Calu3 (cell line): Measurements from ENCODE around the gene PDZK1IP1. TPM values are rescaled to one million over a fixed set of nuclear protein-coding genes. Genes with fewer than 3 reads are reported as not detected.

Experiments
- BruUV-seq: library from RNA; stranded (reverse); fragments of 400-500 nt; replicated peaks from 2 replicates; lab custom pipeline; 2021; lab: Mats Ljungman, UMichigan
- CTCF ChIA-PET: fragments of 300-600 bp; sonication (Branson Sonifier 250); formaldehyde crosslinking; loops from one replicate; lab custom pipeline; 2022; ENCODE audit warnings: antibody characterized with exemption; lab: Charles Lee
- DNase-seq: peaks from one replicate; pipeline ENCODE4 v3.0.0; 2022
- H3K27ac Mint-ChIP-seq: one replicate; pipeline ENCODE4 v1.8.0; 2022; ENCODE audit warnings: mixed read lengths; ENCODE audit not compliant: unreplicated experiment
- H3K27me3 Mint-ChIP-seq: one replicate; pipeline ENCODE4 v1.8.0; 2022; ENCODE audit warnings: mixed read lengths; ENCODE audit not compliant: unreplicated experiment
- H3K36me3 Mint-ChIP-seq: one replicate; pipeline ENCODE4 v1.8.0; 2022; ENCODE audit warnings: mild to moderate bottlenecking, moderate library complexity, mixed read lengths; ENCODE audit not compliant: insufficient read depth, unreplicated experiment
- H3K4me1 Mint-ChIP-seq: one replicate; pipeline ENCODE4 v1.8.0; 2022; ENCODE audit warnings: mild to moderate bottlenecking, low read depth, mixed read lengths; ENCODE audit not compliant: unreplicated experiment
- H3K4me3 Mint-ChIP-seq: one replicate; pipeline ENCODE4 v1.8.0; 2022; ENCODE audit warnings: mild to moderate bottlenecking, low read depth, moderate library complexity, mixed read lengths; ENCODE audit not compliant: unreplicated experiment
- H3K9me3 Mint-ChIP-seq: one replicate; pipeline ENCODE4 v1.8.0; 2022; ENCODE audit warnings: low read depth, mixed read lengths; ENCODE audit not compliant: unreplicated experiment
- intact Hi-C: fragments of 100-400 bp; cut with micrococcal nuclease; formaldehyde crosslinking; loops from one replicate; pipeline ENCODE4 v1.10.0; 2022; ENCODE audit not compliant: unreplicated experiment
- total RNA-seq: library from RNA; stranded (reverse); gene quantifications from 2 replicates; pipeline ENCODE4 v1.2.3, GENCODE V29; 2022
- TF ChIP-seq, protein P1 (sequence below): fragments of 200-600 bp; IDR thresholded peaks from one replicate; pipeline ENCODE4 v1.8.0; 2022; ENCODE audit warnings: antibody characterized with exemption; ENCODE audit not compliant: unreplicated experiment

The PDZK1IP1 gene
- total RNA-seq, 1 experiment from 2014 or later, result 327 TPM

DNA sequence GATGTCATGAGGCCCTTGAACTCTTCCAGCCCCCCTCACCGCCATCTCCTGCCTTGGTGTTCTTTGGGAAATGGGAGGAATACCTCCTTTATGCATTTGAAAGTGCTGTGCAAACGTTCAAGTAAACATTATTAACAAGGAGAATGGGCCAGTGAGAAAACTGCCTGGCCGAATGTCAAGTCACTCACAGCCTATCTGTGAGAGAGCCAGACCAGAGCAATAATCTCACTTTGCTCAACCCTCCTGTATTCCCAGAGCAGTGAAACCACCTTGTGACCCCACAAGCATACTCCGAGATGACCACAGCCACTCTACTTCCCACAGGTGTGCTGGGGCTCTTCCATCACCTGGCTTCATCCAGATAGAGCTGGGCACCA is 37.0 kb upstream of the PDZK1IP1 start:
- intact Hi-C loops, result no loop called here
- Mint-ChIP-seq H3K4me3 (no peak overlapping the region), H3K4me1 (peaks cover 7% of the 10 kb centered on the region), H3K36me3 (no peaks in the 10 kb centered on the region), H3K27me3 (no peaks in the 10 kb centered on the region), H3K27ac (no peak overlapping the region), H3K9me3 (no peaks in the 10 kb centered on the region)
- TF ChIP-seq, protein P1, sequence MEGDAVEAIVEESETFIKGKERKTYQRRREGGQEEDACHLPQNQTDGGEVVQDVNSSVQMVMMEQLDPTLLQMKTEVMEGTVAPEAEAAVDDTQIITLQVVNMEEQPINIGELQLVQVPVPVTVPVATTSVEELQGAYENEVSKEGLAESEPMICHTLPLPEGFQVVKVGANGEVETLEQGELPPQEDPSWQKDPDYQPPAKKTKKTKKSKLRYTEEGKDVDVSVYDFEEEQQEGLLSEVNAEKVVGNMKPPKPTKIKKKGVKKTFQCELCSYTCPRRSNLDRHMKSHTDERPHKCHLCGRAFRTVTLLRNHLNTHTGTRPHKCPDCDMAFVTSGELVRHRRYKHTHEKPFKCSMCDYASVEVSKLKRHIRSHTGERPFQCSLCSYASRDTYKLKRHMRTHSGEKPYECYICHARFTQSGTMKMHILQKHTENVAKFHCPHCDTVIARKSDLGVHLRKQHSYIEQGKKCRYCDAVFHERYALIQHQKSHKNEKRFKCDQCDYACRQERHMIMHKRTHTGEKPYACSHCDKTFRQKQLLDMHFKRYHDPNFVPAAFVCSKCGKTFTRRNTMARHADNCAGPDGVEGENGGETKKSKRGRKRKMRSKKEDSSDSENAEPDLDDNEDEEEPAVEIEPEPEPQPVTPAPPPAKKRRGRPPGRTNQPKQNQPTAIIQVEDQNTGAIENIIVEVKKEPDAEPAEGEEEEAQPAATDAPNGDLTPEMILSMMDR, result no peak
- BruUV-seq, result no TSS peak
- CTCF ChIA-PET, result interaction anchor here (1.1 to 2.1 kb wide), 2 partner anchors 15 to 48 kb away, joined by 3 to 4 read pairs; no protein-coding TSS in a partner anchor
- DNase-seq, result no peak

DNA sequence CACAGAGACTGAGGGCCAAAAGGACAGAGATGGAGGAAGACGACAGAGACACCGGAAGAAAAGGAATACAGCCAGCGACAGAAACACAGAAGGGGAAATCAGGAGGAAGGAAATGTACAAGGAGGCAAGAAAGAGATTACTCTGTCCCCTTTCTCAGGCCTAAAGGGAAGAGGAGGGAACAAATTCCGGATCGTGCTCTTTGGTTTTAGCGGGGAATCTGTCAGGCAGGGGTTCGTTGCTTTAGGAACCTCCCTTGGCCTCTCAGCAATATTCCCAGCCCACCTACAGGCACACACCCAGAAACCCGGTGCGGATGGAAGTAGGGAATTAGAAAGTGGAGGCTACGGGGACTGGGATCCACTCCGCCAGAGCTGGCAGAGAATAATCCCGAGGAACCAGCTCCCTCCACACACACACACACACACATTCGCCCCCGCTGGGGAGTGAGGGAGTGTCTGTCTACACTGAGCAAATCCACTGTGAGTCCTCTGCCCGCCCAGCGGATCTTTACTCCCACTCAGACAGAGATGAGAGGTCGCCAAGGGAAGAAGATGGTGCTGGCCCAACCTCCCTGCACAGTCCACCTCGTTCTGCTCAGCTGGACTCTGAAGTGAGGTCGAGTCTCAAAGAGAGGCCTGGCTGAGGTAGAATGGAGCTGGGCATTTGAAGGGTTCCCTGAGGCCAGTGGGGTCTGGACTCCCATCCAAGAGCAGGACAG is 36.4 kb upstream of the PDZK1IP1 start:
- Mint-ChIP-seq H3K27me3 (no peaks in the 10 kb centered on the region), H3K27ac (no peak overlapping the region), H3K4me3 (no peak overlapping the region), H3K36me3 (no peaks in the 10 kb centered on the region), H3K9me3 (no peaks in the 10 kb centered on the region), H3K4me1 (peaks cover 3% of the 10 kb centered on the region)
- TF ChIP-seq, protein P1, result no peak
- intact Hi-C loops, result no loop called here
- DNase-seq, result no peak
- BruUV-seq, result no TSS peak
- CTCF ChIA-PET, result interaction anchor here (1.1 kb wide), 1 partner anchor 47 kb away, joined by 3 read pairs; no protein-coding TSS in a partner anchor

DNA sequence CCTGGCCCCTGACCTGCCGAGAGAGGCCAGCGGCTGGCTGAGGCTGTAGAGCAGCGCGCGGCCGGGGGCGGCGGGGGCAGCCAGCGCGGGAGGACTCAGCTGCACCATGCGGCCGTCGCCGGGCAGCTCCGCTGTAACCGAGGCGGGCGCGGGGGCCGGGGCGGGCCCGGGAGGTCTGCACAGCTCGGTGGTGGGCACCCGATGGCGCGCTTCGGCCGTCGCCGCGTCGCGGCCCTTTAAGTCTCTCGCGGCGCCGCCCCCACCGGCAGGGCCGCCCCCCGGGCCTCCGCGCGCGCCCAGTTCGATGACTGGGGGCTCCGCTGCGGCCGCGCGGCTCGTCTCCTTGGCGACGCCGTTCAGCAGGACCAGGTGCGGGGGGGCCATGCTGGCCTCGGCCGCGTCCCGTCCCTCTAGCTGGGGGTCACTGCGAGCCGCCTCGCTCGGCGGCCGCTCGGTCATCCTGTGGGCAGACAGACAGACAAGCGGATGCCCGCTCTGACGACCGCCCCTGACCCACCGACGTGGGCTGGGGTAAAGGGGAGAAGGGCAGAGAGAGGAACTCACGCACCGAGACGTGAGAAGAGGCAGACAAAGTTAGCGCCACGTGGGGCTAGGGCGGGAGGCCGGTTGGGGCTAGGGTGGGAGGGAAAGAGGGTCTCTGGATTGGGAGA is 35.7 kb upstream of the PDZK1IP1 start:
- CTCF ChIA-PET, result interaction anchor here (1.2 kb wide), 1 partner anchor 33 kb away, joined by 4 read pairs; no protein-coding TSS in a partner anchor
- DNase-seq, result no peak

GRCh38 chr1:47224676-47225399 is 35.0 kb upstream of the PDZK1IP1 start:
- Mint-ChIP-seq H3K4me3 (no peak overlapping the region), H3K9me3 (no peaks in the 10 kb centered on the region), H3K27ac (no peak overlapping the region), H3K4me1 (no peaks in the 10 kb centered on the region), H3K36me3 (no peaks in the 10 kb centered on the region), H3K27me3 (no peaks in the 10 kb centered on the region)
- CTCF ChIA-PET, result interaction anchor here (1.2 kb wide), 1 partner anchor 32 kb away, joined by 4 read pairs; no protein-coding TSS in a partner anchor
- no TSS peak for BruUV-seq
- TF ChIP-seq, protein P1, result no peak
- intact Hi-C loops, result no loop called here
- no peak for DNase-seq

More for the DNA sequence above, 35.7 kb upstream of the PDZK1IP1 start:
- intact Hi-C loops, result no loop called here
- Mint-ChIP-seq H3K27ac (no peak overlapping the region), H3K27me3 (no peaks in the 10 kb centered on the region), H3K4me3 (no peak overlapping the region), H3K36me3 (no peaks in the 10 kb centered on the region), H3K4me1 (no peaks in the 10 kb centered on the region), H3K9me3 (no peaks in the 10 kb centered on the region)
- no TSS peak for BruUV-seq
- TF ChIP-seq, protein P1, result no peak
